HUDEP-2 (cell line): ENCODE results near the gene LTA.

Experiments used
- DNase-seq, 76 experiments: peaks; one replicate each; lab custom pipeline; 2025; ENCODE audit not compliant: unreplicated experiment in 76 of 76; lab: John Stamatoyannopoulos, UW

LTA gene

DNA sequence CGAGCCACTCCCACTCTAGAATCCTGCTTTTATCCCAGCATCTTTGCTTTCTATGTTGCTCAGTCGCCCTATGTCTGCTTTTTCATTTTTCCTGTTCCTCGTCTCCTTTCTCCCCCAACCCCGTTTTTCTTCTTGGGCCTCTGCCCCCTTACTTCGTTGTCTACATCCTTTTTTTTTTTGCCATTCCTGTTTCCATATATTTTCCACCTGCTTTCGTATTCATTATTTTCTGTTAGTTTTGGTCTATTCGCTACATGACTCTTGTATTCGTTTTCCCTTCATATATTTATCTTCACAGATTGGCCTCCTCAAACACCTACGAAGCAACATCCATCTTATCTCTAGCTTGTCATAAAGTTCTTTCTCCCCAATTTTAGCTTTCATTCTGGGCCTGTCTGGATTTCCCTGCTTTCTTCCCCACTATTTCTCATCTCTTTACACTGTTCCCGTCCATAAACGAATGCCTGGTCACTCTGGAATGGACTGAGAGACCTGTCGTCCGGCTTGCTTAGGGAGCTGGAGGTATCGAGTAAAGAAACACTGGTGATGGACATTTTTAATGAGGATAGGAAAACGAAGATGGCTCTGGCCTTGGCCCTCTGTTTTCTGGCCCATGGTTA lies 49.3 kb downstream of the LTA start:
- no peak for DNase-seq

DNA sequence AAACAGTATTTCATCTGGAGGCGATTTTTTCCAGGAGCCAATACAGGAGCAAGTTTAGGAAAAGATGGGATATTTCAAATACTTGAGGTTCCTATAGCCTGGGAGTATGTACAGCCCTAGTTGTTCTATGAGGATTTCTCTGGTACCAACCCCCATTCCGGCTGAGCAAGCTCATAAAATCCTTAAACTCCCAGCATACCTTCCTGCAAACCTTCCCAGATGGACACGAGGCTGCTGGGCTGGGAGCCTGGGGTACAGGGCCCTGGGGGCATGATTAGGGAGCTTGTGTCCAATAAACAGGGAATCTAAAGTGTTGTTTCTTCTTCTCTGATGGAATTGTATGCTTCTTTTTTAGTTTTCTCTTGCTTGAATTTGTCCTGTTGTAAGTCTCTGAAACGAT lies 49.9 kb downstream of the LTA start:
- DNase-seq = no peak

DNA sequence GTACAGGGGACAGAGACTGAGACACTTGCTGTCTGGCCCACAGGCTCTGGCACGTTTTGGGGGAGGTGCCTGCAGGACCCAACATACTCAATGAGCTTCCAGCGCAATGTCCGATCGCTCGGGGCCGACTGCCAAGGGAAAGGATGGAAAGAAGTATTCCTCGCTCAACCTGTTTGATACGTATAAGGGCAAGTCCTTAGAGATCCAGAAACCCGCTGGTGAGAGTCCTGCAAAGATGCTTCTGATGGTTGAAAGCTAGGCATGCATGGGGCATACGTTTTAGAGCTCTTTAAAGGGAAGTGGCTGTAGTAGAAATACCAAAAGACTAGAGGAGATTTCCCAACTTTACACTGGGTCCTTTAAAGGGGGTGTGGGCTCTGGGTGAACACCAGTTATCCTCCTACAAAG lies 50.6 kb downstream of the LTA start:
- no peak for DNase-seq
